ENCODE results near the gene DGCR8.

The DGCR8 gene

GRCh38 chr22:20121856-20122415 is 41.9 kb downstream of the DGCR8 start:
- no peak for DNase-seq (ENCODE audit: low spot score)
- TF ChIP-seq, protein P1, sequence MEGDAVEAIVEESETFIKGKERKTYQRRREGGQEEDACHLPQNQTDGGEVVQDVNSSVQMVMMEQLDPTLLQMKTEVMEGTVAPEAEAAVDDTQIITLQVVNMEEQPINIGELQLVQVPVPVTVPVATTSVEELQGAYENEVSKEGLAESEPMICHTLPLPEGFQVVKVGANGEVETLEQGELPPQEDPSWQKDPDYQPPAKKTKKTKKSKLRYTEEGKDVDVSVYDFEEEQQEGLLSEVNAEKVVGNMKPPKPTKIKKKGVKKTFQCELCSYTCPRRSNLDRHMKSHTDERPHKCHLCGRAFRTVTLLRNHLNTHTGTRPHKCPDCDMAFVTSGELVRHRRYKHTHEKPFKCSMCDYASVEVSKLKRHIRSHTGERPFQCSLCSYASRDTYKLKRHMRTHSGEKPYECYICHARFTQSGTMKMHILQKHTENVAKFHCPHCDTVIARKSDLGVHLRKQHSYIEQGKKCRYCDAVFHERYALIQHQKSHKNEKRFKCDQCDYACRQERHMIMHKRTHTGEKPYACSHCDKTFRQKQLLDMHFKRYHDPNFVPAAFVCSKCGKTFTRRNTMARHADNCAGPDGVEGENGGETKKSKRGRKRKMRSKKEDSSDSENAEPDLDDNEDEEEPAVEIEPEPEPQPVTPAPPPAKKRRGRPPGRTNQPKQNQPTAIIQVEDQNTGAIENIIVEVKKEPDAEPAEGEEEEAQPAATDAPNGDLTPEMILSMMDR (IDR thresholded peaks at IDR 0.05; ENCODE audit: borderline replicate concordance, control extremely low read depth, extremely low read depth, insufficient read depth, missing control alignments): no peak
- in situ Hi-C loops (cut with MboI; ENCODE audit: low sequenced_read_pairs, unreplicated experiment): loop anchor here (10.0 kb wide), 1 partner anchor 147 kb away; no protein-coding TSS in a partner anchor

DNA sequence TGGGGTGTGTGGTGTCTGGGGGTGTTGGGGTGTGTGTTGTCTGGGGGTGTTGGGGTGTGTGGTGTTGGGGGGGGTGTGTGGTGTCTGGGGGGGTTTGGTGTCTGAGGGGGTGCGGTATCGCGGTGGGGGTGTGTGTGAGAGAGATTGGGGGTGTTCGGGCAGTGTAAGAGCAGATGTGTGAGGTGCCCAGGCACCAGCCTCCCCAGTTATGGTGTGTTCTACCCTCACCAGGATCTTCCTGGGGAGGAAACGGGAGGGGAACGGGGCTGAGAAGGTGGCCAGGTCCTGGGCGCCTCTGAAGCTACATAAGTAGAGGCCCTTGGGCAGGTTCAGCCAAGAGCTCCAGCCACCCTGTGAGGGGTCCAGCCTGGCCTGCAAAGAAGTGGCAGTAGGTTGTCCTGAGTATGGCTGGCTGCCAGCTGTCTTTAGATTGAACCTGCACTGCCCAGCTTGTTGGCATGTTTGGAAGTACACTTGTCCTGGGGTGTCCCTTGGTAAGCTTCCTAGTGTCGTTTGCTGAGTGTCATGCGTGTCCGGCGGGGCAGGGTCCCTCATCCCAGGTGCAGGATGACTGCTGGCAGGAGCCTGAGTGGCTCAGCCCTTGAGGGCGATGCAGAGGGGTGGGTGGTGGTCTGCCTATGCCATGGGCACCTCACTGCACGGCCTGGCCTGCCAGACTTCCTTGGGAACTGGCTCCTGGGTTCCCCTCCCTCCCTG is 43.5 kb downstream of the DGCR8 start:
- in situ Hi-C loops (cut with MboI; ENCODE audit: low sequenced_read_pairs, unreplicated experiment): loop anchor here (10.0 kb wide), 1 partner anchor 149 kb away; no protein-coding TSS in a partner anchor
- TF ChIP-seq, protein P1 (IDR thresholded peaks at IDR 0.05; ENCODE audit: borderline replicate concordance, control extremely low read depth, extremely low read depth, insufficient read depth, missing control alignments): no peak

GRCh38 chr22:20124083-20124787 is 44.2 kb downstream of the DGCR8 start:
- TF ChIP-seq, protein P1 (IDR thresholded peaks at IDR 0.05; ENCODE audit: borderline replicate concordance, control extremely low read depth, extremely low read depth, insufficient read depth, missing control alignments): no peak
- in situ Hi-C loops (cut with MboI; ENCODE audit: low sequenced_read_pairs, unreplicated experiment): loop anchor here (10.0 kb wide), 1 partner anchor 149 kb away; no protein-coding TSS in a partner anchor
- no peak for DNase-seq (ENCODE audit: low spot score)

More for the DNA sequence above, 43.5 kb downstream of the DGCR8 start:
- DNase-seq (ENCODE audit: low spot score): no peak

GRCh38 chr22:20125201-20126174 is 45.4 kb downstream of the DGCR8 start:
- in situ Hi-C loops (cut with MboI; ENCODE audit: low sequenced_read_pairs, unreplicated experiment): loop anchor here (10.0 kb wide), 1 partner anchor 151 kb away; no protein-coding TSS in a partner anchor
- TF ChIP-seq, protein P1 (IDR thresholded peaks at IDR 0.05; ENCODE audit: borderline replicate concordance, control extremely low read depth, extremely low read depth, insufficient read depth, missing control alignments): no peak
- no peak for DNase-seq (ENCODE audit: low spot score)

- no peak for DNase-seq (ENCODE audit: low spot score)
- TF ChIP-seq, protein P1 (IDR thresholded peaks at IDR 0.05; ENCODE audit: borderline replicate concordance, control extremely low read depth, extremely low read depth, insufficient read depth, missing control alignments): no peak
- in situ Hi-C loops (cut with MboI; ENCODE audit: low sequenced_read_pairs, unreplicated experiment): loop anchor here (10.0 kb wide), 1 partner anchor 152 kb away; no protein-coding TSS in a partner anchor
Measured at GRCh38 chr22:20126284-20127029, 46.4 kb downstream of the DGCR8 start.
